Measurements from ENCODE around the gene CEP76. TPM values are rescaled to one million over a fixed set of nuclear protein-coding genes. Genes with fewer than 3 reads are reported as not detected.

CEP76 gene
- total RNA-seq, 1 donor from 2014 or later: 9.5 TPM

GRCh38 chr18:12631831-12632477 is 70.6 kb downstream of the CEP76 start:
- H3K4me3 ChIP-seq (ENCODE audit: insufficient read depth, low read depth, low read length): no peak overlapping the region
- FAIRE-seq: no peak
- H4K20me1 ChIP-seq (ENCODE audit: insufficient read depth, low read length): peaks cover 3% of the 10 kb centered on the region
- H3K36me3 ChIP-seq (ENCODE audit: insufficient read depth, low read length): no peaks in the 10 kb centered on the region
- H3K27ac Mint-ChIP-seq (ENCODE audit: unreplicated experiment): no peak overlapping the region
- DNase-seq (ENCODE audit: low read depth): no peak
- H3K9me3 Mint-ChIP-seq (ENCODE audit: unreplicated experiment): peaks cover 9% of the 10 kb centered on the region
- no peaks in the 10 kb centered on the region for H3K9me3 ChIP-seq (ENCODE audit: insufficient read depth, low read depth, low read length)
- TF ChIP-seq CTCF (IDR thresholded peaks at IDR 0.05; ENCODE audit: insufficient read depth, low read depth, low read length): no peak
- peaks cover 6% of the 10 kb centered on the region for H3K36me3 Mint-ChIP-seq (ENCODE audit: low read depth, unreplicated experiment)
- no peaks in the 10 kb centered on the region for H3K27me3 ChIP-seq (ENCODE audit: insufficient read depth, low read length)
- H3K4me1 ChIP-seq (ENCODE audit: insufficient read depth, low read length): peaks cover 16% of the 10 kb centered on the region
- no peak overlapping the region for H3K9ac ChIP-seq (ENCODE audit: low read length)
- H3K27me3 Mint-ChIP-seq (ENCODE audit: low read depth, unreplicated experiment): no peaks in the 10 kb centered on the region
- H3K4me3 Mint-ChIP-seq (ENCODE audit: unreplicated experiment): no peak overlapping the region
- peaks cover 17% of the 10 kb centered on the region for H3K4me1 Mint-ChIP-seq (ENCODE audit: low read depth, unreplicated experiment)
- H3K27ac ChIP-seq (ENCODE audit: low read depth, low read length): no peak overlapping the region
- H3K79me2 ChIP-seq (ENCODE audit: insufficient read depth, low read length): peaks cover 22% of the 10 kb centered on the region
- H3K4me2 ChIP-seq (ENCODE audit: low read length): no peak overlapping the region
- no peak overlapping the region for H2AFZ ChIP-seq (ENCODE audit: low read depth, low read length)

- peaks cover 13% of the 10 kb centered on the region for H3K79me2 ChIP-seq (ENCODE audit: insufficient read depth, low read length)
- TF ChIP-seq EZH2 (IDR thresholded peaks at IDR 0.05; ENCODE audit: insufficient read depth, low read length) (no peak), CTCF (IDR thresholded peaks at IDR 0.05; ENCODE audit: insufficient read depth, low read depth, low read length) (no peak)
- no peak overlapping the region for H2AFZ ChIP-seq (ENCODE audit: low read depth, low read length)
- Mint-ChIP-seq H3K4me3 (ENCODE audit: unreplicated experiment) (no peak overlapping the region), H3K9me3 (ENCODE audit: unreplicated experiment) (peaks cover 9% of the 10 kb centered on the region), H3K4me1 (ENCODE audit: low read depth, unreplicated experiment) (peaks cover 15% of the 10 kb centered on the region), H3K27me3 (ENCODE audit: low read depth, unreplicated experiment) (no peaks in the 10 kb centered on the region), H3K27ac (ENCODE audit: unreplicated experiment) (peak overlapping the region; percentile 72), H3K36me3 (ENCODE audit: low read depth, unreplicated experiment) (peaks cover 12% of the 10 kb centered on the region)
- no peaks in the 10 kb centered on the region for H3K27me3 ChIP-seq (ENCODE audit: insufficient read depth, low read length)
- H3K9me3 ChIP-seq (ENCODE audit: insufficient read depth, low read depth, low read length): no peaks in the 10 kb centered on the region
- H3K36me3 ChIP-seq (ENCODE audit: insufficient read depth, low read length): no peaks in the 10 kb centered on the region
- DNase-seq (ENCODE audit: low read depth) (peak; percentile 44), FAIRE-seq (no peak)
- H4K20me1 ChIP-seq (ENCODE audit: insufficient read depth, low read length): no peaks in the 10 kb centered on the region
- H3K4me2 ChIP-seq (ENCODE audit: low read length): no peak overlapping the region
- H3K27ac ChIP-seq (ENCODE audit: low read depth, low read length): peak overlapping the region; percentile 85
- H3K4me3 ChIP-seq (ENCODE audit: insufficient read depth, low read depth, low read length): no peak overlapping the region
- H3K9ac ChIP-seq (ENCODE audit: low read length): no peak overlapping the region
- H3K4me1 ChIP-seq (ENCODE audit: insufficient read depth, low read length): peaks cover 16% of the 10 kb centered on the region
Observed at GRCh38 chr18:12630136-12630535, 72.4 kb downstream of the CEP76 start.
